NT2/D1 (cell line): ENCODE data around the gene NF1.

Experiments
- SUZ12 ChIP-seq: IDR thresholded peaks from 2 replicates; pipeline ENCODE4 v1.6.1; 2011; ENCODE audit not compliant: insufficient read length, insufficient read depth; ENCODE audit errors: extremely low read depth
- YY1 ChIP-seq: IDR thresholded peaks from 2 replicates; pipeline ENCODE4 v1.6.1; 2011; ENCODE audit not compliant: insufficient read length, insufficient read depth
- ZNF274 ChIP-seq: IDR thresholded peaks from 2 replicates; pipeline ENCODE4 v1.6.1; 2011; ENCODE audit warnings: mild to moderate bottlenecking, low read depth, low read length

GRCh38 chr17:31357091-31357490 lies 262.3 kb downstream of the NF1 start:
- TF ChIP-seq YY1 (no peak), ZNF274 (no peak), SUZ12 (no peak)
